GM12865 (cell line): ENCODE data around the gene PPT2.

Source experiments
- DNase-seq: peaks from one replicate; pipeline ENCODE4 v3.0.0; 2010; ENCODE audit warnings: low read depth
- H3K4me3 ChIP-seq: 2 replicates; pipeline ENCODE4 v1.5.1; 2011; ENCODE audit warnings: mild to moderate bottlenecking, low read depth, low read length, control low read depth
- CTCF ChIP-seq: IDR thresholded peaks from 2 replicates; pipeline ENCODE4 v1.5.1; 2011; ENCODE audit warnings: low read length, control low read depth, low read depth, inconsistent platforms; ENCODE audit not compliant: insufficient read depth; ENCODE audit errors: missing control alignments

Gene PPT2

GRCh38 chr6:32170294-32170693 lies 16.4 kb downstream of the PPT2 start:
- TF ChIP-seq CTCF, result no peak
- DNase-seq, result no peak
- no peak overlapping the region for H3K4me3 ChIP-seq

GRCh38 chr6:32171234-32171633 lies 17.3 kb downstream of the PPT2 start:
- no peak for DNase-seq
- H3K4me3 ChIP-seq, result no peak overlapping the region
- TF ChIP-seq CTCF, result no peak

- no peak for DNase-seq
- TF ChIP-seq CTCF, result no peak
- H3K4me3 ChIP-seq, result no peak overlapping the region
Measured at GRCh38 chr6:32173051-32173727, 19.2 kb downstream of the PPT2 start.

GRCh38 chr6:32174416-32174815 lies 20.5 kb downstream of the PPT2 start:
- DNase-seq, result no peak
- no peak for TF ChIP-seq CTCF
- H3K4me3 ChIP-seq, result no peak overlapping the region

GRCh38 chr6:32175322-32175710 lies 21.4 kb downstream of the PPT2 start:
- H3K4me3 ChIP-seq, result peak overlapping the region; percentile 69
- no peak for DNase-seq
- TF ChIP-seq CTCF, result no peak

- peak; percentile 98 for DNase-seq
- TF ChIP-seq CTCF, result no peak
- peak within 1 kb of the TSS; percentile 69 for H3K4me3 ChIP-seq
Measured at GRCh38 chr6:32175711-32176475, 22.0 kb downstream of the PPT2 start, which contains the start of gene AGPAT1. TSS of gene AGPAT1 (minus strand) at chr6:32176084. CDS start at chr6:32171496, 4,588 bp downstream.
